ENCODE results near the gene PTCH1. TPM values are rescaled to one million over a fixed set of nuclear protein-coding genes. Genes with fewer than 3 reads are reported as not detected.
A peak's percentile ranks its signal among the peaks of the same experiment; 100 is the strongest.

The PTCH1 gene
- total RNA-seq, 1 experiment from 2014 or later: 7.6 TPM

DNA sequence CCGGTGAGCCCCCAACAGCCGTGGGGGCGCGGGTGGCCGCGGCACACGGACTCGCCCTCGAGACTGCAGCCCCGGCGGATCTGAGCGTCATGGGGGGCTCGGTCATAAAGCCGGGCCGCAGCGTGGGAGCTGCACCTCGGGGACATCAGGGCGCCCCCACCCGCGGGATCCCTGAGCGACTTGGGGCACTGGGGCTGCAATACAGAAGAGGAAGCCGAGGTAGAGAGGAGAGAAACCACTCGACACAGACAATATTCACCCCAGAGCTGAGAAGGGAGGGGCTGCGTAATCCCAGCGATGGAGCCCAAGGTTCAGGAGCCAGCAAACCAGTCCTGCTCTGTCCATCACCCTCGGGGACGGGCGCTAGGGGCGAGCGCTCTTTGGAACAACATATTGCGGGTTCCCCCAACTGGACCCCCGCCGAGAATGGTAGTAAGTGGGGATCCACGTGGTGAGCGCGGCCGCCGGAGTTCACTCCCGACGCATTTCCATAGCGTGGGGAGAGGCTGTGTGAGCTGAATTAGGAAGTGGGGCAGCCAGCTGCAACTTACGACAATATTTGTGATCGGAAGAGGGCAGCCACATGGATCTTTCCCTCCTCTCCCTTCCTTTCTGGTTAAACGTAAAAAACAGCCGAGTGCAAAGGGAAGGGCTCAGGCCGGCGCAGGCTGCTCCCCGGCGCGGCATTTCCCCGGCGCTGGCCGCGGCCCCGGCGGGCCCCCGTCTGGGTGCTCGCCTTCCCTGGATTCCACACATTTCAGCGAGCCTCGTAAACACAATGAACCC, 9.9 kb downstream of the PTCH1 start:
- intact Hi-C loops (cut with micrococcal nuclease; ENCODE audit: unreplicated experiment): no loop called here
- Mint-ChIP-seq H3K27ac (ENCODE audit: unreplicated experiment) (no peak overlapping the region), H3K9me3 (ENCODE audit: low read depth, unreplicated experiment) (no peaks in the 10 kb centered on the region), H3K4me1 (ENCODE audit: low read depth, unreplicated experiment) (peaks cover 7% of the 10 kb centered on the region), H3K4me3 (ENCODE audit: low read depth, unreplicated experiment) (peak overlapping the region; percentile 88), H3K36me3 (ENCODE audit: insufficient read depth, unreplicated experiment) (peaks cover 64% of the 10 kb centered on the region), H3K27me3 (ENCODE audit: unreplicated experiment) (no peaks in the 10 kb centered on the region)
- DNase-seq: peak; percentile 18
- no TSS peak for BruUV-seq (replicated peaks)
- TF ChIP-seq, protein P1, sequence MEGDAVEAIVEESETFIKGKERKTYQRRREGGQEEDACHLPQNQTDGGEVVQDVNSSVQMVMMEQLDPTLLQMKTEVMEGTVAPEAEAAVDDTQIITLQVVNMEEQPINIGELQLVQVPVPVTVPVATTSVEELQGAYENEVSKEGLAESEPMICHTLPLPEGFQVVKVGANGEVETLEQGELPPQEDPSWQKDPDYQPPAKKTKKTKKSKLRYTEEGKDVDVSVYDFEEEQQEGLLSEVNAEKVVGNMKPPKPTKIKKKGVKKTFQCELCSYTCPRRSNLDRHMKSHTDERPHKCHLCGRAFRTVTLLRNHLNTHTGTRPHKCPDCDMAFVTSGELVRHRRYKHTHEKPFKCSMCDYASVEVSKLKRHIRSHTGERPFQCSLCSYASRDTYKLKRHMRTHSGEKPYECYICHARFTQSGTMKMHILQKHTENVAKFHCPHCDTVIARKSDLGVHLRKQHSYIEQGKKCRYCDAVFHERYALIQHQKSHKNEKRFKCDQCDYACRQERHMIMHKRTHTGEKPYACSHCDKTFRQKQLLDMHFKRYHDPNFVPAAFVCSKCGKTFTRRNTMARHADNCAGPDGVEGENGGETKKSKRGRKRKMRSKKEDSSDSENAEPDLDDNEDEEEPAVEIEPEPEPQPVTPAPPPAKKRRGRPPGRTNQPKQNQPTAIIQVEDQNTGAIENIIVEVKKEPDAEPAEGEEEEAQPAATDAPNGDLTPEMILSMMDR (IDR thresholded peaks at IDR 0.05; ENCODE audit: unreplicated experiment): no peak
- CTCF ChIA-PET: interaction anchor here (0.5 kb wide), 1 partner anchor 658 kb away, joined by 3 read pairs; no protein-coding TSS in a partner anchor

DNA sequence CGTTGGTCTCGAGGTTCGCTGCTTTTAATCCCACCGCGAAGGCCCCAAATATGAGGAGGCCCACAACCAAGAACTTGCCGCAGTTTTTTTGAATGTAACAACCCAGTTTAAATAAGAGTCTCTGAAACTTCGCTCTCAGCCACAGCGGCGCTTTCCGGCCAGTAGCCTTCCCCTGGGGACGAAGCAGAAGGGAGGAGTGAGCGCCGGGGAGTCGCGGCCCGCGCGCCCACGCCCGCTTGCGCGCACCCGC, 10.4 kb downstream of the PTCH1 start:
- Mint-ChIP-seq H3K36me3 (ENCODE audit: insufficient read depth, unreplicated experiment) (peaks cover 60% of the 10 kb centered on the region), H3K27me3 (ENCODE audit: unreplicated experiment) (no peaks in the 10 kb centered on the region), H3K4me3 (ENCODE audit: low read depth, unreplicated experiment) (peak overlapping the region; percentile 88), H3K27ac (ENCODE audit: unreplicated experiment) (no peak overlapping the region), H3K4me1 (ENCODE audit: low read depth, unreplicated experiment) (peaks cover 12% of the 10 kb centered on the region), H3K9me3 (ENCODE audit: low read depth, unreplicated experiment) (no peaks in the 10 kb centered on the region)
- CTCF ChIA-PET: no interaction called here
- peak; percentile 27 for DNase-seq
- intact Hi-C loops (cut with micrococcal nuclease; ENCODE audit: unreplicated experiment): no loop called here
- BruUV-seq (replicated peaks): no TSS peak
- TF ChIP-seq, protein P1 (IDR thresholded peaks at IDR 0.05; ENCODE audit: unreplicated experiment): no peak

DNA sequence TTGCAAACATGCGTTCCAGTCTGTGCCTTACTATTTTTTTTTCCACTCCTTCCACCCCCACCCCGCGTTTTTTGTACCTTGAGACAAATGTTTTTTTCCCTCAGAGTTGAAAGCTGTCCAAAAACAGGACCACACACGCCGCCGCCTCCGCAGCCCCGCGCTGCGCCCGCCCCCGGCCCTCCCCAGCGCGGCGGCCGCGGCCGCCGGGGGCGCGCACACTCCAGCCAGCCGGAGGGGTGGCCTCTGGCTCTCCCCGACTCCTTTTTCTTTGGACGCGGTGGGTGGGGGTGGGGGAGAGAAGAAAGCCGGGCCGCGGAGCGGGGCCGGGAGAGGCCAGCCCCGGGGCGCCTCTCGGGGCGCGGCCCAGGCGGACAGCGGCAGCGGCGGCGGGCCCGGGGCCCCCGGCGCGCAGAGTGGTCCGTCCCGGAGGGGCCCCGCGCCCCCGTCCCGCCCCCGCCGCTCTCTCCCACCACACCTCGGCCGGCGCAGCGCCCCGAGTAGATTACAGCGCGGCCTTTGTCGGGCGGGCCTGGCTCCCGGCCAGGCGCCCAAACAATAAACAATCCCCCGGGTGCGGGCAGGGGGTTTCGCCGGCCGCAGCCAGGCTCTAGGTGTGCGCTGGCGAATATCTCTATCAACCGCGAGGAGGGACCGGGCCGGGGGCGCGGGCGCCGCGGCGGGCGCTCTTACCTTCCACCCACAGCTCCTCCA, 10.9 kb downstream of the PTCH1 start:
- peaks cover 16% of the 10 kb centered on the region for H3K4me1 Mint-ChIP-seq (ENCODE audit: low read depth, unreplicated experiment)
- intact Hi-C loops (cut with micrococcal nuclease; ENCODE audit: unreplicated experiment): no loop called here
- TF ChIP-seq, protein P1 (IDR thresholded peaks at IDR 0.05; ENCODE audit: unreplicated experiment): no peak
- CTCF ChIA-PET: no interaction called here
- no peaks in the 10 kb centered on the region for H3K9me3 Mint-ChIP-seq (ENCODE audit: low read depth, unreplicated experiment)
- H3K27me3 Mint-ChIP-seq (ENCODE audit: unreplicated experiment): no peaks in the 10 kb centered on the region
- peak; percentile 43 for DNase-seq
- H3K4me3 Mint-ChIP-seq (ENCODE audit: low read depth, unreplicated experiment): peak overlapping the region; percentile 88
- H3K36me3 Mint-ChIP-seq (ENCODE audit: insufficient read depth, unreplicated experiment): peaks cover 57% of the 10 kb centered on the region
- no TSS peak for BruUV-seq (replicated peaks)
- no peak overlapping the region for H3K27ac Mint-ChIP-seq (ENCODE audit: unreplicated experiment)

DNA sequence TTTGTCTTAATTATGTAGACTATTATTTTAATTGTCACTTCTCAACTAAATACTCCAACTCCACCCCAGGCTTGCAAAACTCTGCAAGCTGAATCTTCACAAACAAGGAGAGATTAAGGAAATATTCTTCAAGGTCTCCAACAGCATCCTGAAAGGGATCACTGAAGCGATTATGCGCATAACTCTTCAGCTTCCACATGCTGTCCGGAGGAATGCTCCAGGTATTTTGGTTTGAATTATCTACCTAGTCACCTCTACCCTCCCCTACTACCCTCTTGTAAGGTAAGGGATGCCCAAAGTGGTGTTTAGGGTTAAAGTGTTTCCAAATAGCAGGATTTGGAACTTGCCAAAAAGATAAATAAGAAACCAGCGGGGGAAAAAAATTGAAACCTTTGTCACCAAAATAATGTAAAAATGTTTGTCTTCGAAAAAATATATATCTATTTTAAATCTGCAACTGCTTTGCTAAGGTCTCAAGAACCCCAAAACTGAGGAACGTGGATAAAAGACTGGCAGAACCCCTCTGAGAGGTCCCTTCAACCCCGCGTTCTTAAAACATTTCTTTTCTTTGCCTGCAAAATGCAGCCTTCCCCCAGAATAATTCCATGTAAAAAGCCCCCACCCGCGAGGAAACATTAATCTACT, 11.6 kb downstream of the PTCH1 start:
- no peak overlapping the region for H3K27ac Mint-ChIP-seq (ENCODE audit: unreplicated experiment)
- peak overlapping the region; percentile 88 for H3K4me3 Mint-ChIP-seq (ENCODE audit: low read depth, unreplicated experiment)
- CTCF ChIA-PET: no interaction called here
- no peaks in the 10 kb centered on the region for H3K9me3 Mint-ChIP-seq (ENCODE audit: low read depth, unreplicated experiment)
- peaks cover 16% of the 10 kb centered on the region for H3K4me1 Mint-ChIP-seq (ENCODE audit: low read depth, unreplicated experiment)
- TF ChIP-seq, protein P1 (IDR thresholded peaks at IDR 0.05; ENCODE audit: unreplicated experiment): no peak
- intact Hi-C loops (cut with micrococcal nuclease; ENCODE audit: unreplicated experiment): no loop called here
- H3K36me3 Mint-ChIP-seq (ENCODE audit: insufficient read depth, unreplicated experiment): peaks cover 50% of the 10 kb centered on the region
- TSS peak; percentile 37 for BruUV-seq (replicated peaks)
- H3K27me3 Mint-ChIP-seq (ENCODE audit: unreplicated experiment): no peaks in the 10 kb centered on the region
- no peak for DNase-seq
